K562 (cell line): ENCODE measurements around the gene LDHAL6A. TPM values are rescaled to one million over a fixed set of nuclear protein-coding genes. Genes with fewer than 3 reads are reported as not detected.

Source experiments
- CEBPG ChIP-seq, 3 experiments: fragments of 200-800 bp in 1 of 3; sonication (Bioruptor generic) in 1 of 3; sonication (generic) in 1 of 3; formaldehyde crosslinking in 1 of 3; IDR thresholded peaks in 2 of 3; conservative IDR thresholded peaks in 1 of 3; 2 replicates each; pipeline versions ENCODE4 v1.6.1 to v1.8.0; 2016 to 2022; ENCODE audit warnings: missing compliant biosample characterization in 2 of 3, missing genetic modification characterization in 2 of 3, mild to moderate bottlenecking in 1 of 3, missing genetic modification reagents in 1 of 3
- ESRRB ChIP-seq: fragments of 250-450 bp; sonication (Bioruptor Pico); IDR thresholded peaks from 2 replicates; pipeline ENCODE4 v1.5.0; 2020; ENCODE audit warnings: mild to moderate bottlenecking, moderate library complexity, borderline replicate concordance
- IRF1 ChIP-seq: sonication (generic); formaldehyde crosslinking; IDR thresholded peaks from 2 replicates; pipeline ENCODE4 v1.8.0; 2022; ENCODE audit warnings: missing genetic modification reagents, mild to moderate bottlenecking, borderline replicate concordance
- LARP7 ChIP-seq: fragments of 450-650 bp; IDR thresholded peaks from 2 replicates; pipeline ENCODE4 v1.6.1; 2016
- NUFIP1 ChIP-seq: fragments of 450-650 bp; IDR thresholded peaks from 2 replicates; pipeline ENCODE4 v1.6.1; 2018; ENCODE audit not compliant: partially characterized antibody
- RBM34 ChIP-seq: fragments of 200-400 bp; formaldehyde crosslinking; IDR thresholded peaks from 2 replicates; pipeline ENCODE4 v1.6.1; 2018; ENCODE audit warnings: low read length, borderline replicate concordance; ENCODE audit not compliant: insufficient read depth
- RNF2 ChIP-seq: sonication (generic); IDR thresholded peaks from 2 replicates; pipeline ENCODE4 v1.6.1; 2016
- SIN3B ChIP-seq: fragments of 450-650 bp; IDR thresholded peaks from 2 replicates; pipeline ENCODE4 v1.6.1; 2017; ENCODE audit warnings: low read depth, mild to moderate bottlenecking, moderate library complexity
- SRSF3 ChIP-seq: fragments of 200-400 bp; formaldehyde crosslinking; IDR thresholded peaks from 2 replicates; pipeline ENCODE4 v1.6.1; 2016; ENCODE audit warnings: mild to moderate bottlenecking, low read length, moderate library complexity; ENCODE audit not compliant: insufficient read depth
- TAF15 ChIP-seq: fragments of 200-400 bp; formaldehyde crosslinking; IDR thresholded peaks from 2 replicates; pipeline ENCODE4 v1.6.1; 2017; ENCODE audit warnings: mild to moderate bottlenecking, low read depth, low read length, moderate library complexity
- ZBTB17 ChIP-seq: fragments of 450-650 bp; formaldehyde crosslinking; IDR thresholded peaks from 2 replicates; pipeline ENCODE4 v1.4.0; 2020; ENCODE audit warnings: mild to moderate bottlenecking
- ZZZ3 ChIP-seq: fragments of 450-650 bp; IDR thresholded peaks from 2 replicates; pipeline ENCODE4 v1.6.1; 2016; ENCODE audit warnings: antibody characterized with exemption, mild to moderate bottlenecking, moderate library complexity
- polyA plus RNA-seq, 8 experiments: library from polyadenylated mRNA; depleted of rRNA in 4 of 8; stranded (reverse) in 5 of 8; unstranded in 3 of 8; fragments of >200 nt; fragmentation: Nextera tagmentation in 2 of 8; fragmentation: Illumina TruSeq in 1 of 8; extraction: Ambion mirVana in 2 of 8; extraction: Trizol in 1 of 8; gene quantifications; 2 replicates each; pipeline versions ENCODE4 v1.2.1 to v1.2.3, GENCODE V29; 2011 to 2014; ENCODE audit warnings: inconsistent platforms in 1 of 8, missing spikeins in 1 of 8
- total RNA-seq, 7 experiments: library from RNA; depleted of rRNA in 6 of 7; stranded (reverse); fragments of >200 nt in 6 of 7; fragmentation: Illumina TruSeq in 2 of 7; extraction: Trizol in 2 of 7; gene quantifications; 2 replicates each; pipeline versions ENCODE4 v1.2.1 to v1.2.3, GENCODE V29; 2011 to 2021; ENCODE audit warnings: low replicate concordance in 1 of 7
- TF ChIP-seq, protein P1 (sequence below): fragments of 150-350 bp; conservative IDR thresholded peaks from 2 replicates; pipeline ENCODE4 v1.6.1; 2014; ENCODE audit warnings: low read length
- TF ChIP-seq, protein P2 (sequence below): fragments of 250-450 bp; sonication (Bioruptor Pico); IDR thresholded peaks from 2 replicates; pipeline ENCODE4 v1.4.0; 2020
- TF ChIP-seq, protein P3 (sequence below): fragments of 250-450 bp; sonication (Bioruptor Pico); IDR thresholded peaks from 2 replicates; pipeline ENCODE4 v1.4.0; 2020; ENCODE audit warnings: mild to moderate bottlenecking, moderate library complexity, borderline replicate concordance
- TF ChIP-seq, protein P4 (sequence below), 2 experiments: fragments of 450-650 bp in 1 of 2; IDR thresholded peaks; 2 replicates each; pipeline ENCODE4 v1.6.1; 2011 to 2017; ENCODE audit warnings: low read depth in 2 of 2, antibody characterized with exemption in 1 of 2, borderline replicate concordance in 1 of 2, low read length in 1 of 2, mild to moderate bottlenecking in 1 of 2, mixed read lengths in 1 of 2; ENCODE audit not compliant: control insufficient read depth in 1 of 2

The LDHAL6A gene
- total and polyA plus RNA-seq, 9 of the 15 experiments (the other 6 are each of a cell fraction or from before 2014, with no cell fraction given), result 0.04 TPM; not detected in 8

- TF ChIP-seq, protein P1, sequence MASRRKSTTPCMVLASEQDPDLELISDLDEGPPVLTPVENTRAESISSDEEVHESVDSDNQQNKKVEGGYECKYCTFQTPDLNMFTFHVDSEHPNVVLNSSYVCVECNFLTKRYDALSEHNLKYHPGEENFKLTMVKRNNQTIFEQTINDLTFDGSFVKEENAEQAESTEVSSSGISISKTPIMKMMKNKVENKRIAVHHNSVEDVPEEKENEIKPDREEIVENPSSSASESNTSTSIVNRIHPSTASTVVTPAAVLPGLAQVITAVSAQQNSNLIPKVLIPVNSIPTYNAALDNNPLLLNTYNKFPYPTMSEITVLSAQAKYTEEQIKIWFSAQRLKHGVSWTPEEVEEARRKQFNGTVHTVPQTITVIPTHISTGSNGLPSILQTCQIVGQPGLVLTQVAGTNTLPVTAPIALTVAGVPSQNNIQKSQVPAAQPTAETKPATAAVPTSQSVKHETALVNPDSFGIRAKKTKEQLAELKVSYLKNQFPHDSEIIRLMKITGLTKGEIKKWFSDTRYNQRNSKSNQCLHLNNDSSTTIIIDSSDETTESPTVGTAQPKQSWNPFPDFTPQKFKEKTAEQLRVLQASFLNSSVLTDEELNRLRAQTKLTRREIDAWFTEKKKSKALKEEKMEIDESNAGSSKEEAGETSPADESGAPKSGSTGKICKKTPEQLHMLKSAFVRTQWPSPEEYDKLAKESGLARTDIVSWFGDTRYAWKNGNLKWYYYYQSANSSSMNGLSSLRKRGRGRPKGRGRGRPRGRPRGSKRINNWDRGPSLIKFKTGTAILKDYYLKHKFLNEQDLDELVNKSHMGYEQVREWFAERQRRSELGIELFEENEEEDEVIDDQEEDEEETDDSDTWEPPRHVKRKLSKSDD, result no peak
- TF ChIP-seq LARP7 (no peak), RNF2 (no peak), ZBTB17 (CRISPR knock-in tag) (no peak), ESRRB (CRISPR knock-in tag) (no peak), SRSF3 (no peak), IRF1 (CRISPR knock-in tag) (no peak), TAF15 (no peak), CEBPG (CRISPR knock-in tag; IDR thresholded peaks at IDR 0.05) (no peak), CEBPG (tag; conservative IDR thresholded peaks at IDR 0.05 in 1 of 2, IDR thresholded peaks at IDR 0.05 in 1 of 2) (no peak), NUFIP1 (no peak), RBM34 (no peak), SIN3B (no peak), ZZZ3 (no peak)
- TF ChIP-seq, protein P2, sequence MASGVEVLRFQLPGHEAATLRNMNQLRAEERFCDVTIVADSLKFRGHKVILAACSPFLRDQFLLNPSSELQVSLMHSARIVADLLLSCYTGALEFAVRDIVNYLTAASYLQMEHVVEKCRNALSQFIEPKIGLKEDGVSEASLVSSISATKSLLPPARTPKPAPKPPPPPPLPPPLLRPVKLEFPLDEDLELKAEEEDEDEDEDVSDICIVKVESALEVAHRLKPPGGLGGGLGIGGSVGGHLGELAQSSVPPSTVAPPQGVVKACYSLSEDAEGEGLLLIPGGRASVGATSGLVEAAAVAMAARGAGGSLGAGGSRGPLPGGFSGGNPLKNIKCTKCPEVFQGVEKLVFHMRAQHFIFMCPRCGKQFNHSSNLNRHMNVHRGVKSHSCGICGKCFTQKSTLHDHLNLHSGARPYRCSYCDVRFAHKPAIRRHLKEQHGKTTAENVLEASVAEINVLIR (CRISPR knock-in tag), result no peak
- TF ChIP-seq, protein P3, sequence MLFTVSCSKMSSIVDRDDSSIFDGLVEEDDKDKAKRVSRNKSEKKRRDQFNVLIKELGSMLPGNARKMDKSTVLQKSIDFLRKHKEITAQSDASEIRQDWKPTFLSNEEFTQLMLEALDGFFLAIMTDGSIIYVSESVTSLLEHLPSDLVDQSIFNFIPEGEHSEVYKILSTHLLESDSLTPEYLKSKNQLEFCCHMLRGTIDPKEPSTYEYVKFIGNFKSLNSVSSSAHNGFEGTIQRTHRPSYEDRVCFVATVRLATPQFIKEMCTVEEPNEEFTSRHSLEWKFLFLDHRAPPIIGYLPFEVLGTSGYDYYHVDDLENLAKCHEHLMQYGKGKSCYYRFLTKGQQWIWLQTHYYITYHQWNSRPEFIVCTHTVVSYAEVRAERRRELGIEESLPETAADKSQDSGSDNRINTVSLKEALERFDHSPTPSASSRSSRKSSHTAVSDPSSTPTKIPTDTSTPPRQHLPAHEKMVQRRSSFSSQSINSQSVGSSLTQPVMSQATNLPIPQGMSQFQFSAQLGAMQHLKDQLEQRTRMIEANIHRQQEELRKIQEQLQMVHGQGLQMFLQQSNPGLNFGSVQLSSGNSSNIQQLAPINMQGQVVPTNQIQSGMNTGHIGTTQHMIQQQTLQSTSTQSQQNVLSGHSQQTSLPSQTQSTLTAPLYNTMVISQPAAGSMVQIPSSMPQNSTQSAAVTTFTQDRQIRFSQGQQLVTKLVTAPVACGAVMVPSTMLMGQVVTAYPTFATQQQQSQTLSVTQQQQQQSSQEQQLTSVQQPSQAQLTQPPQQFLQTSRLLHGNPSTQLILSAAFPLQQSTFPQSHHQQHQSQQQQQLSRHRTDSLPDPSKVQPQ (CRISPR knock-in tag), result no peak
- TF ChIP-seq, protein P4, sequence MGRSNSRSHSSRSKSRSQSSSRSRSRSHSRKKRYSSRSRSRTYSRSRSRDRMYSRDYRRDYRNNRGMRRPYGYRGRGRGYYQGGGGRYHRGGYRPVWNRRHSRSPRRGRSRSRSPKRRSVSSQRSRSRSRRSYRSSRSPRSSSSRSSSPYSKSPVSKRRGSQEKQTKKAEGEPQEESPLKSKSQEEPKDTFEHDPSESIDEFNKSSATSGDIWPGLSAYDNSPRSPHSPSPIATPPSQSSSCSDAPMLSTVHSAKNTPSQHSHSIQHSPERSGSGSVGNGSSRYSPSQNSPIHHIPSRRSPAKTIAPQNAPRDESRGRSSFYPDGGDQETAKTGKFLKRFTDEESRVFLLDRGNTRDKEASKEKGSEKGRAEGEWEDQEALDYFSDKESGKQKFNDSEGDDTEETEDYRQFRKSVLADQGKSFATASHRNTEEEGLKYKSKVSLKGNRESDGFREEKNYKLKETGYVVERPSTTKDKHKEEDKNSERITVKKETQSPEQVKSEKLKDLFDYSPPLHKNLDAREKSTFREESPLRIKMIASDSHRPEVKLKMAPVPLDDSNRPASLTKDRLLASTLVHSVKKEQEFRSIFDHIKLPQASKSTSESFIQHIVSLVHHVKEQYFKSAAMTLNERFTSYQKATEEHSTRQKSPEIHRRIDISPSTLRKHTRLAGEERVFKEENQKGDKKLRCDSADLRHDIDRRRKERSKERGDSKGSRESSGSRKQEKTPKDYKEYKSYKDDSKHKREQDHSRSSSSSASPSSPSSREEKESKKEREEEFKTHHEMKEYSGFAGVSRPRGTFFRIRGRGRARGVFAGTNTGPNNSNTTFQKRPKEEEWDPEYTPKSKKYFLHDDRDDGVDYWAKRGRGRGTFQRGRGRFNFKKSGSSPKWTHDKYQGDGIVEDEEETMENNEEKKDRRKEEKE (IDR thresholded peaks at IDR 0.05; ENCODE audit: borderline replicate concordance in 1 of 2, control insufficient read depth in 1 of 2, low read depth in 2 of 2, low read length in 1 of 2), result no peak
Measured at GRCh38 chr11:18408558-18409291, 46.9 kb upstream of the LDHAL6A start (continued).
